Measurements from ENCODE around the gene ZNF22.

The ZNF22 gene

GRCh38 chr10:44975431-44976331, 25.0 kb upstream of the ZNF22 start:
- ChIA-PET CTCF (interaction anchor here (0.6 to 8.6 kb wide), 11 partner anchors 11 to 111 kb away, joined by 3 to 114 read pairs (median 4); partner anchors contain the start of genes RASSF4 and ZNF22), POLR2A (no interaction called here)
- no peak for DNase-seq (ENCODE audit: extremely low spot score)
- no peak for TF ChIP-seq CTCF (IDR thresholded peaks at IDR 0.05; ENCODE audit: control extremely low read depth, extremely low read depth, low read depth, missing control alignments)

- no peak for TF ChIP-seq CTCF (IDR thresholded peaks at IDR 0.05; ENCODE audit: control extremely low read depth, extremely low read depth, low read depth, missing control alignments)
- CTCF ChIA-PET: interaction anchor here (0.8 to 8.6 kb wide), 9 partner anchors 13 to 48 kb away, joined by 3 to 114 read pairs (median 6); partner anchors contain the start of genes RASSF4 and ZNF22
- POLR2A ChIA-PET: interaction anchor here (0.6 to 1.2 kb wide), 2 partner anchors 11 to 17 kb away, joined by 3 to 4 read pairs; partner anchors contain the start of gene RASSF4
- DNase-seq (ENCODE audit: extremely low spot score): no peak
These were observed 24.1 kb upstream of the ZNF22 start for GRCh38 chr10:44976352-44977198.

GRCh38 chr10:44977287-44978212, 23.2 kb upstream of the ZNF22 start:
- POLR2A ChIA-PET: interaction anchor here (0.6 to 1.3 kb wide), 7 partner anchors 10 to 64 kb away, joined by 3 to 13 read pairs (median 4); partner anchors contain the start of gene RASSF4
- no peak for DNase-seq (ENCODE audit: extremely low spot score)
- CTCF ChIA-PET: interaction anchor here (1.7 to 8.6 kb wide), 6 partner anchors 11 to 49 kb away, joined by 6 to 114 read pairs (median 8); partner anchors contain the start of gene RASSF4
- no peak for TF ChIP-seq CTCF (IDR thresholded peaks at IDR 0.05; ENCODE audit: control extremely low read depth, extremely low read depth, low read depth, missing control alignments)

- POLR2A ChIA-PET: interaction anchor here (0.6 to 1.3 kb wide), 9 partner anchors 11 to 64 kb away, joined by 3 to 13 read pairs (median 6); no protein-coding TSS in a partner anchor
- CTCF ChIA-PET: interaction anchor here (1.0 to 8.6 kb wide), 8 partner anchors 10 to 50 kb away, joined by 3 to 114 read pairs (median 6); partner anchors contain the start of gene RASSF4
- no peak for TF ChIP-seq CTCF (IDR thresholded peaks at IDR 0.05; ENCODE audit: control extremely low read depth, extremely low read depth, low read depth, missing control alignments)
- DNase-seq (ENCODE audit: extremely low spot score): no peak
These were observed 22.5 kb upstream of the ZNF22 start for GRCh38 chr10:44978213-44978569.

- POLR2A ChIA-PET: interaction anchor here (0.5 to 1.3 kb wide), 20 partner anchors 9 to 682 kb away, joined by 3 to 13 read pairs (median 4); partner anchors contain the start of gene RASSF4
- DNase-seq (ENCODE audit: extremely low spot score): peak; percentile 56
- no peak for TF ChIP-seq CTCF (IDR thresholded peaks at IDR 0.05; ENCODE audit: control extremely low read depth, extremely low read depth, low read depth, missing control alignments)
- CTCF ChIA-PET: interaction anchor here (1.0 to 8.6 kb wide), 8 partner anchors 10 to 50 kb away, joined by 3 to 114 read pairs (median 6); partner anchors contain the start of gene RASSF4
These were observed 22.0 kb upstream of the ZNF22 start, which contains the start of gene DEPP1 for GRCh38 chr10:44978570-44979280. Gene DEPP1 (minus strand): TSS chr10:44978809. CDS start chr10:44978030, 779 bp downstream.
